Smooth muscle cell of the brain vasculature (primary cell): ENCODE measurements around the gene SLC25A10.

ENCODE experiments used
- DNase-seq: peaks from one replicate; pipeline ENCODE4 v3.0.0-alpha.2; 2012; ENCODE audit warnings: low read depth, low spot score

Gene SLC25A10

GRCh38 chr17:81687770-81688541 lies 24.1 kb upstream of the SLC25A10 start:
- DNase-seq: no peak

- no peak for DNase-seq
These were observed 23.5 kb upstream of the SLC25A10 start for GRCh38 chr17:81688616-81689015.

GRCh38 chr17:81690066-81690465 lies 22.0 kb upstream of the SLC25A10 start:
- DNase-seq: no peak

GRCh38 chr17:81690549-81690948 lies 21.5 kb upstream of the SLC25A10 start:
- no peak for DNase-seq

- DNase-seq: no peak
These were observed 20.9 kb upstream of the SLC25A10 start for GRCh38 chr17:81691196-81691595.

GRCh38 chr17:81691608-81692007 lies 20.5 kb upstream of the SLC25A10 start:
- DNase-seq: no peak

GRCh38 chr17:81693509-81694210 lies 18.4 kb upstream of the SLC25A10 start:
- no peak for DNase-seq

- no peak for DNase-seq
These were observed 17.3 kb upstream of the SLC25A10 start for GRCh38 chr17:81694810-81695209.

GRCh38 chr17:81695211-81695610 lies 16.9 kb upstream of the SLC25A10 start:
- no peak for DNase-seq

GRCh38 chr17:81695801-81696200 lies 16.3 kb upstream of the SLC25A10 start:
- DNase-seq: no peak

- DNase-seq: no peak
These were observed 15.7 kb upstream of the SLC25A10 start for GRCh38 chr17:81696218-81696941.

GRCh38 chr17:81697261-81698044 lies 14.6 kb upstream of the SLC25A10 start:
- no peak for DNase-seq

GRCh38 chr17:81700353-81701287 lies 11.5 kb upstream of the SLC25A10 start:
- DNase-seq: no peak

- no peak for DNase-seq
These were observed 10.6 kb upstream of the SLC25A10 start for GRCh38 chr17:81701288-81702071.

GRCh38 chr17:81702934-81703746 lies 8.9 kb upstream of the SLC25A10 start, which contains the start of gene MRPL12:
Gene MRPL12, plus strand, starts transcription at chr17:81703367. Its CDS starts 135 bp downstream, at chr17:81703502.
- DNase-seq: peak; percentile 76

- no peak for DNase-seq
These were observed 8.1 kb upstream of the SLC25A10 start for GRCh38 chr17:81703747-81704654.

- DNase-seq: no peak
These were observed 6.4 kb upstream of the SLC25A10 start for GRCh38 chr17:81705518-81706231.
